Panc1 (cell line): ENCODE data around the gene SLAIN1.

Experiments
- CTCF ChIP-seq: fragments of 450-650 bp; IDR thresholded peaks from 2 replicates; pipeline ENCODE4 v1.5.1; 2017; ENCODE audit warnings: mild to moderate bottlenecking
- POLR2AphosphoS5 ChIP-seq: IDR thresholded peaks from 2 replicates; pipeline ENCODE4 v1.6.1; 2012; ENCODE audit warnings: mild to moderate bottlenecking, low read depth, low read length, moderate library complexity
- SIN3A ChIP-seq: IDR thresholded peaks from 2 replicates; pipeline ENCODE4 v1.6.1; 2012; ENCODE audit warnings: low read depth, mild to moderate bottlenecking, low read length, moderate library complexity, borderline replicate concordance; ENCODE audit not compliant: insufficient read depth
- TCF7L2 ChIP-seq: IDR thresholded peaks from 2 replicates; pipeline ENCODE4 v1.6.1; 2011; ENCODE audit warnings: mild to moderate bottlenecking, low read depth, low read length, inconsistent platforms

- TF ChIP-seq CTCF = no peak
- TF ChIP-seq POLR2AphosphoS5 = no peak
- TF ChIP-seq TCF7L2 = no peak
- no peak for TF ChIP-seq SIN3A
Measured at GRCh38 chr13:77653301-77653700, 44.2 kb upstream of the SLAIN1 start.
